Neural cell (in vitro differentiated cells): ENCODE results near the gene FOXJ3. TPM values are rescaled to one million over a fixed set of nuclear protein-coding genes. Genes with fewer than 3 reads are reported as not detected.

ENCODE experiments used
- H2AFZ ChIP-seq: fragments of 200-600, 300-800 bp; sonication (generic), shearing (Covaris generic); 2 replicates; pipeline ENCODE4 v1.6.0; 2014; ENCODE audit warnings: low read depth, mild to moderate bottlenecking, antibody characterized with exemption, low read length, moderate library complexity
- H3F3A ChIP-seq: fragments of 200-600 bp; shearing (Covaris generic); 2 replicates; pipeline ENCODE4 v1.6.1; 2016; ENCODE audit warnings: mild to moderate bottlenecking, moderate library complexity, mixed read lengths, antibody characterized with exemption, low read length; ENCODE audit not compliant: insufficient read depth, poor library complexity, severe bottlenecking
- H3K27ac ChIP-seq: fragments of 200-600, 300-800 bp; sonication (generic), shearing (Covaris generic); 2 replicates; pipeline ENCODE4 v1.5.1; 2014; ENCODE audit warnings: mild to moderate bottlenecking, low read length, moderate library complexity
- H3K27me3 ChIP-seq: fragments of 300-800, 200-600 bp; sonication (generic), shearing (Covaris generic); 2 replicates; pipeline ENCODE4 v1.6.0; 2014; ENCODE audit warnings: mild to moderate bottlenecking, low read depth, low read length, moderate library complexity; ENCODE audit not compliant: insufficient read depth
- H3K36me3 ChIP-seq: fragments of 300-800, 200-600 bp; sonication (generic), shearing (Covaris generic); 2 replicates; pipeline ENCODE4 v1.5.1; 2014; ENCODE audit warnings: mild to moderate bottlenecking, antibody characterized with exemption, low read length, moderate library complexity; ENCODE audit not compliant: insufficient read depth
- H3K4me2 ChIP-seq: fragments of 300-800, 200-600 bp; sonication (generic), shearing (Covaris generic); 2 replicates; pipeline ENCODE4 v1.6.0; 2014; ENCODE audit warnings: mild to moderate bottlenecking, low read length
- H3K4me3 ChIP-seq: fragments of 300-800, 200-600 bp; sonication (generic), shearing (Covaris generic); 2 replicates; pipeline ENCODE4 v1.5.1; 2014; ENCODE audit warnings: mild to moderate bottlenecking, low read length, moderate library complexity
- H3K79me2 ChIP-seq: fragments of 200-600 bp; shearing (Covaris generic); replicated peaks from 2 replicates; pipeline ENCODE4 v1.6.0; 2014; ENCODE audit warnings: mild to moderate bottlenecking, low read length, moderate library complexity; ENCODE audit not compliant: insufficient read depth
- H3K9ac ChIP-seq: fragments of 300-800, 200-600 bp; sonication (generic), shearing (Covaris generic); 2 replicates; pipeline ENCODE4 v1.6.1; 2016; ENCODE audit warnings: mild to moderate bottlenecking, low read length, mixed read lengths
- H3K9me2 ChIP-seq: fragments of 200-600 bp; shearing (Covaris generic); 2 replicates; pipeline ENCODE4 v1.6.1; 2016; ENCODE audit warnings: mild to moderate bottlenecking, low read length, mixed read lengths; ENCODE audit not compliant: insufficient read depth
- H3K9me3 ChIP-seq: fragments of 200-600, 300-800 bp; sonication (generic), shearing (Covaris generic); 2 replicates; pipeline ENCODE4 v1.6.1; 2016; ENCODE audit warnings: mild to moderate bottlenecking, mixed run types, low read length, moderate library complexity, mixed read lengths
- H4K20me1 ChIP-seq: fragments of 200-600 bp; shearing (Covaris generic); 2 replicates; pipeline ENCODE4 v1.6.1; 2016; ENCODE audit warnings: mild to moderate bottlenecking, mixed run types; ENCODE audit not compliant: insufficient read depth
- CTCF ChIP-seq: fragments of 450-650 bp; IDR thresholded peaks from 2 replicates; pipeline ENCODE4 v1.5.1; 2014; ENCODE audit warnings: antibody characterized with exemption, mild to moderate bottlenecking, moderate library complexity; ENCODE audit not compliant: poor library complexity, severe bottlenecking
- EP300 ChIP-seq: fragments of 450-650 bp; conservative IDR thresholded peaks from 2 replicates; pipeline ENCODE4 v1.6.1; 2014; ENCODE audit warnings: antibody characterized with exemption, mild to moderate bottlenecking, moderate library complexity; ENCODE audit not compliant: poor library complexity, severe bottlenecking
- EZH2 ChIP-seq: fragments of 200-600, 300-800 bp; shearing (Covaris generic), sonication (generic); IDR thresholded peaks from 2 replicates; pipeline ENCODE4 v1.6.1; 2014; ENCODE audit warnings: antibody characterized with exemption, low read length, borderline replicate concordance, mild to moderate bottlenecking; ENCODE audit not compliant: insufficient read depth, poor library complexity, severe bottlenecking
- MXI1 ChIP-seq: fragments of 450-650 bp; conservative IDR thresholded peaks from 2 replicates; pipeline ENCODE4 v1.6.1; 2014; ENCODE audit warnings: antibody characterized with exemption, mild to moderate bottlenecking; ENCODE audit not compliant: poor library complexity, severe bottlenecking
- POLR2AphosphoS5 ChIP-seq: IDR thresholded peaks from 2 replicates; pipeline ENCODE4 v1.6.1; 2012
- RAD21 ChIP-seq: fragments of 450-650 bp; conservative IDR thresholded peaks from 2 replicates; pipeline ENCODE4 v1.6.1; 2014; ENCODE audit warnings: antibody characterized with exemption, mild to moderate bottlenecking, moderate library complexity
- SMC3 ChIP-seq: fragments of 450-650 bp; conservative IDR thresholded peaks from 2 replicates; pipeline ENCODE4 v1.6.1; 2014; ENCODE audit warnings: antibody characterized with exemption, mild to moderate bottlenecking, moderate library complexity; ENCODE audit not compliant: poor library complexity
- TAF1 ChIP-seq: IDR thresholded peaks from 2 replicates; pipeline ENCODE4 v1.6.1; 2012; ENCODE audit warnings: low read depth
- polyA plus RNA-seq: library from polyadenylated mRNA; depleted of rRNA; stranded (reverse); fragments of >200 nt; gene quantifications from 2 replicates; pipeline ENCODE4 v1.2.3, GENCODE V29; 2014
- TF ChIP-seq, protein P1 (sequence below): IDR thresholded peaks from 2 replicates; pipeline ENCODE4 v1.6.1; 2012; ENCODE audit warnings: borderline replicate concordance

The FOXJ3 gene
- polyA plus RNA-seq, 1 donor from 2014 or later: 36.0 TPM

DNA sequence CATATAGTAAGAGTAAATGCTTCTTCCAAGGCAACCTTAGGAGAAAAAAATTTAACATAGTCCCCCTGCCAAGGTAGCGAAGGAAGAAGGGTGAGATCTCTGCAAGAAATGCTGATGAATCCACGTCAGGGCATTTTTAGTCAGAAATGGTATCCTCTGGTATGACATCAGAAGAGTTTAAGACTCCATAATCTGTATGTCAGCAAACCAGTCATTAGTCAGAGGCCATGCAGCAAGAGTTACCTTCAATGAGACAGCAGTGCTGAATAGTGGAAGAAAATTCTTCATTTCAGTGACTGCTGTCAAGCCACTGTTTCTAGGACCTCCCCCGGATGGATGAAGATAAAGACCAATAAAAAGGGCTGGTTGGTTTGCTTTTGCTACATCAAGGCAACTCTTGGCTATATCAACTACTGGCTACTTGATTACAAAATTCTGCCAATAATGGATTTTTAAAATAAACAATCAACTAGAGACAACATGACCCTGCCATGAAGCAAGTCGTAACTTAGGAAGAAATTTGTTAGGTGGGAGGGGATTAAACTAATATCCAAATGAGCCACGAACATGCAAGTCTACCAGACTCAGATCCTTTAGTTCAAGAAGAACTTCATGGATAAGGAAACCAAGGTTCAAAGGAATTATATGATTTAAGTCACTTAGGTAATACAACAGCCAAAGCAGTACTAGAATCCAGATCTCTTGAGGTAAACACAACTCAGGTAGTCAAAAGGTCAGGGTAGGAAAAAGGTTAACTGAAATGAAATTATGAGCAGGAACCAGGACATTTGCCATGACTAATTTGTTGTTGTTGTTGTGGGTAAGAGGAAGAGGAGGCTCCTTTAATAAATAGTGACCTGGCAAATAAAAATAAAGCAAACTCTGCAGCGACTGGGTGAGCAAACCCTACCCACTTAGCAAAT lies 144.8 kb downstream of the FOXJ3 start:
- H3K27ac ChIP-seq: no peak overlapping the region
- no peaks in the 10 kb centered on the region for H3K9me2 ChIP-seq
- H2AFZ ChIP-seq: no peak overlapping the region
- no peaks in the 10 kb centered on the region for H3K27me3 ChIP-seq
- no peaks in the 10 kb centered on the region for H3K9me3 ChIP-seq
- TF ChIP-seq TAF1 (no peak), CTCF (no peak), RAD21 (no peak)
- TF ChIP-seq, protein P1, sequence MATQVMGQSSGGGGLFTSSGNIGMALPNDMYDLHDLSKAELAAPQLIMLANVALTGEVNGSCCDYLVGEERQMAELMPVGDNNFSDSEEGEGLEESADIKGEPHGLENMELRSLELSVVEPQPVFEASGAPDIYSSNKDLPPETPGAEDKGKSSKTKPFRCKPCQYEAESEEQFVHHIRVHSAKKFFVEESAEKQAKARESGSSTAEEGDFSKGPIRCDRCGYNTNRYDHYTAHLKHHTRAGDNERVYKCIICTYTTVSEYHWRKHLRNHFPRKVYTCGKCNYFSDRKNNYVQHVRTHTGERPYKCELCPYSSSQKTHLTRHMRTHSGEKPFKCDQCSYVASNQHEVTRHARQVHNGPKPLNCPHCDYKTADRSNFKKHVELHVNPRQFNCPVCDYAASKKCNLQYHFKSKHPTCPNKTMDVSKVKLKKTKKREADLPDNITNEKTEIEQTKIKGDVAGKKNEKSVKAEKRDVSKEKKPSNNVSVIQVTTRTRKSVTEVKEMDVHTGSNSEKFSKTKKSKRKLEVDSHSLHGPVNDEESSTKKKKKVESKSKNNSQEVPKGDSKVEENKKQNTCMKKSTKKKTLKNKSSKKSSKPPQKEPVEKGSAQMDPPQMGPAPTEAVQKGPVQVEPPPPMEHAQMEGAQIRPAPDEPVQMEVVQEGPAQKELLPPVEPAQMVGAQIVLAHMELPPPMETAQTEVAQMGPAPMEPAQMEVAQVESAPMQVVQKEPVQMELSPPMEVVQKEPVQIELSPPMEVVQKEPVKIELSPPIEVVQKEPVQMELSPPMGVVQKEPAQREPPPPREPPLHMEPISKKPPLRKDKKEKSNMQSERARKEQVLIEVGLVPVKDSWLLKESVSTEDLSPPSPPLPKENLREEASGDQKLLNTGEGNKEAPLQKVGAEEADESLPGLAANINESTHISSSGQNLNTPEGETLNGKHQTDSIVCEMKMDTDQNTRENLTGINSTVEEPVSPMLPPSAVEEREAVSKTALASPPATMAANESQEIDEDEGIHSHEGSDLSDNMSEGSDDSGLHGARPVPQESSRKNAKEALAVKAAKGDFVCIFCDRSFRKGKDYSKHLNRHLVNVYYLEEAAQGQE: no peak
- no peak overlapping the region for H3K4me2 ChIP-seq
- H3K79me2 ChIP-seq: no peaks in the 10 kb centered on the region
- peaks cover 11% of the 10 kb centered on the region for H3K36me3 ChIP-seq
- H4K20me1 ChIP-seq: no peaks in the 10 kb centered on the region
- H3K4me3 ChIP-seq: no peak overlapping the region
- H3F3A ChIP-seq: no peaks in the 10 kb centered on the region
- H3K9ac ChIP-seq: no peak overlapping the region

DNA sequence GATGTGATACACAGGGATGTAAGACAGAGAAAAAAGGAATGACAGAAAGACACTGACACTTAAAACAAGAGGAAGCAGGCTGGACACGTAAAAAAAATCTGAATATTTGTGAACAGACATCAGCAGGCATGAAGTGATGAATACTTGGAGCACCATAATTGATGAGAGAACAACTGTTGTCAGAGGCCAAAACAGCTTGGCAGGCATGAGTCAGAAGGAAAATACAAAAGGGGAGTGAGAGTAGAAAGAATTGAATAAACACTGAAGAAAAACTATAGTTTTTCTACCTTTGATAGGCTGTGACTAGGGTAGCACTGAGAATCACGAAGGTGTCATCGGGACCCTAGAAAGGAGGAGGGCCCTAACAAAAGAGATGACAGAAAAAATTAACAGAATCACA lies 148.9 kb downstream of the FOXJ3 start:
- H3K27ac ChIP-seq: no peak overlapping the region
- no peaks in the 10 kb centered on the region for H4K20me1 ChIP-seq
- H3K9me2 ChIP-seq: no peaks in the 10 kb centered on the region
- no peaks in the 10 kb centered on the region for H3F3A ChIP-seq
- no peaks in the 10 kb centered on the region for H3K79me2 ChIP-seq
- TF ChIP-seq EP300 (no peak), RAD21 (no peak), POLR2AphosphoS5 (no peak), MXI1 (no peak), CTCF (no peak), TAF1 (no peak), SMC3 (no peak), EZH2 (no peak)
- TF ChIP-seq, protein P1: no peak
- no peak overlapping the region for H3K4me2 ChIP-seq
- H3K36me3 ChIP-seq: peaks cover 1% of the 10 kb centered on the region
- no peak overlapping the region for H3K4me3 ChIP-seq
- H3K9ac ChIP-seq: no peak overlapping the region
- H2AFZ ChIP-seq: no peak overlapping the region
- H3K27me3 ChIP-seq: no peaks in the 10 kb centered on the region
- no peaks in the 10 kb centered on the region for H3K9me3 ChIP-seq
